Loucy (cell line): ENCODE measurements around the gene BDKRB1.

Source experiments
- CTCF ChIP-seq: fragments of 200-600 bp; sonication (generic); conservative IDR thresholded peaks from 2 replicates; pipeline ENCODE4 v1.5.1; 2014; ENCODE audit warnings: mild to moderate bottlenecking, antibody characterized with exemption, low read length
- EZH2phosphoT487 ChIP-seq: fragments of 200-600 bp; IDR thresholded peaks from 2 replicates; pipeline ENCODE4 v1.6.1; 2018; ENCODE audit warnings: antibody characterized with exemption, mild to moderate bottlenecking, moderate library complexity, borderline replicate concordance

GRCh38 chr14:96261772-96262655 lies 6.0 kb downstream of the BDKRB1 start:
- no peak for TF ChIP-seq CTCF
- no peak for TF ChIP-seq EZH2phosphoT487
